HG03558 (cell line): Measurements from ENCODE around the gene SLC35F6.
"Not testable (repeated sequence)": the region's sequence is repeated elsewhere in the genome, so short reads cannot be mapped to it uniquely, and the experiment has no call there.

Experiments used
- ATAC-seq: cut with Tn5 transposase; IDR thresholded peaks from one replicate; pipeline ENCODE4 v1.9.1; 2021; ENCODE audit warnings: moderate number of reproducible peaks; ENCODE audit not compliant: unreplicated experiment; ENCODE audit errors: extremely low read depth

SLC35F6 gene

GRCh38 chr2:26729311-26729710 is 34.8 kb upstream of the SLC35F6 start:
- no peak for ATAC-seq

GRCh38 chr2:26730549-26731344 is 33.3 kb upstream of the SLC35F6 start:
- no peak for ATAC-seq

- ATAC-seq = no peak
Observed at GRCh38 chr2:26731714-26732113, 32.4 kb upstream of the SLC35F6 start.

- no peak for ATAC-seq
Observed at GRCh38 chr2:26732446-26732845, 31.6 kb upstream of the SLC35F6 start.

GRCh38 chr2:26733413-26733812 is 30.7 kb upstream of the SLC35F6 start:
- no peak for ATAC-seq

GRCh38 chr2:26735097-26735496 is 29.0 kb upstream of the SLC35F6 start:
- no peak for ATAC-seq

GRCh38 chr2:26735883-26736588 is 28.0 kb upstream of the SLC35F6 start:
- ATAC-seq = no peak

GRCh38 chr2:26737221-26737620 is 26.9 kb upstream of the SLC35F6 start:
- no peak for ATAC-seq

GRCh38 chr2:26738481-26738880 is 25.6 kb upstream of the SLC35F6 start:
- ATAC-seq = no peak

- ATAC-seq = no peak
Observed at GRCh38 chr2:26739514-26739913, 24.6 kb upstream of the SLC35F6 start.

GRCh38 chr2:26740346-26740745 is 23.7 kb upstream of the SLC35F6 start:
- no peak for ATAC-seq

- no peak for ATAC-seq
Observed at GRCh38 chr2:26740890-26741302, 23.2 kb upstream of the SLC35F6 start.

- ATAC-seq = no peak
Observed at GRCh38 chr2:26742048-26742770, 21.9 kb upstream of the SLC35F6 start.

- no peak for ATAC-seq
Observed at GRCh38 chr2:26743852-26744251, 20.2 kb upstream of the SLC35F6 start.

GRCh38 chr2:26744953-26745352 is 19.1 kb upstream of the SLC35F6 start:
- no peak for ATAC-seq

GRCh38 chr2:26745609-26746327 is 18.3 kb upstream of the SLC35F6 start:
- no peak for ATAC-seq

GRCh38 chr2:26746934-26747333 is 17.1 kb upstream of the SLC35F6 start:
- no peak for ATAC-seq

GRCh38 chr2:26749787-26750420 is 14.2 kb upstream of the SLC35F6 start:
- ATAC-seq = not testable (repeated sequence)

GRCh38 chr2:26750467-26750866 is 13.6 kb upstream of the SLC35F6 start:
- not testable (repeated sequence) for ATAC-seq

- ATAC-seq = no peak
Observed at GRCh38 chr2:26752656-26753055, 11.4 kb upstream of the SLC35F6 start.
